Lung (tissue), 12 donors: ENCODE data around the gene SLC22A5. TPM values are rescaled to one million over a fixed set of nuclear protein-coding genes. Genes with fewer than 3 reads are reported as not detected.

Source experiments
- ATAC-seq: fragments of 200-7000 bp; cut with Tn5 transposase; one replicate; pipeline ENCODE4 v1.9.1; 2020; ENCODE audit warnings: moderate number of reproducible peaks; ENCODE audit not compliant: insufficient read depth, low FRiP score
- DNase-seq, 3 donors: peaks; one replicate each; pipeline ENCODE4 v3.0.0-alpha.2; 2013 to 2017
- H3K27ac ChIP-seq, 2 donors: one replicate each; pipeline ENCODE4 v1.5.1; 2013; ENCODE audit warnings: mild to moderate bottlenecking in 2 of 2, moderate library complexity in 2 of 2, control low read depth in 1 of 2, inconsistent platforms in 1 of 2, low read depth in 1 of 2, low read length in 1 of 2
- H3K27me3 ChIP-seq, 3 donors: one replicate each; pipeline ENCODE4 v1.5.1; 2013; ENCODE audit warnings: low read length in 2 of 3; ENCODE audit not compliant: control insufficient read depth in 3 of 3, insufficient read depth in 3 of 3
- H3K36me3 ChIP-seq, 4 donors: one replicate each; pipeline ENCODE4 v1.5.1; 2013; ENCODE audit warnings: low read length in 4 of 4, mild to moderate bottlenecking in 1 of 4, moderate library complexity in 1 of 4; ENCODE audit not compliant: control insufficient read depth in 4 of 4, insufficient read depth in 4 of 4
- H3K4me1 ChIP-seq, 5 donors: one replicate each; pipeline ENCODE4 v1.5.1; 2013; ENCODE audit warnings: low read length in 5 of 5, mild to moderate bottlenecking in 2 of 5, moderate library complexity in 1 of 5; ENCODE audit not compliant: control insufficient read depth in 5 of 5, insufficient read depth in 5 of 5
- H3K4me3 ChIP-seq: one replicate; pipeline ENCODE4 v1.5.1; 2013; ENCODE audit warnings: mild to moderate bottlenecking, control low read depth, moderate library complexity
- H3K9ac ChIP-seq, 2 donors: one replicate each; pipeline ENCODE4 v1.5.1; 2013; ENCODE audit warnings: low read length in 2 of 2, control low read depth in 1 of 2; ENCODE audit not compliant: insufficient read depth in 1 of 2
- H3K9me3 ChIP-seq, 4 donors: one replicate each; pipeline ENCODE4 v1.5.1; 2013; ENCODE audit warnings: low read length in 3 of 4, mild to moderate bottlenecking in 1 of 4, moderate library complexity in 1 of 4; ENCODE audit not compliant: control insufficient read depth in 4 of 4, insufficient read depth in 3 of 4
- CTCF ChIP-seq: IDR thresholded peaks from 2 replicates; pipeline ENCODE4 v1.5.1; 2012; ENCODE audit warnings: mild to moderate bottlenecking; ENCODE audit errors: control extremely low read depth, extremely low read depth
- WGBS, 2 donors: extraction: QIAGEN DNeasy Blood & Tissue Kit; methylation state at CpG; one replicate each; pipeline ENCODE4 v1.1.7; 2013; 5-methylcytosine and 5-hydroxymethylcytosine counted together
- polyA plus RNA-seq, 2 donors: library from polyadenylated mRNA; stranded (reverse); fragments of 200-250 nt; gene quantifications; one replicate each; pipeline ENCODE4 v1.2.1, GENCODE V29; 2013
- total RNA-seq, 2 donors: library from RNA; depleted of rRNA in 1 of 2; stranded (reverse); fragments of >200 nt in 1 of 2; gene quantifications; one replicate each; pipeline ENCODE4 v1.2.1, GENCODE V29; 2014 to 2021
- donor health status: control.
- donor health status: control.
- donor health status: Bipolar disorder and iron deficiency.
- donor health status: healthy.
- donor health status: DM: yes; HTN: yes; CAD: no.

Gene SLC22A5
- total and polyA plus RNA-seq, 4 donors: 4.6 to 12.7 (median 7.9) TPM

- TF ChIP-seq CTCF: no peak
- H3K4me3 ChIP-seq: no peak overlapping the region
- no peaks in the 10 kb centered on the region for H3K36me3 ChIP-seq
- H3K9ac ChIP-seq: no peak overlapping the region
- no peaks in the 10 kb centered on the region for H3K9me3 ChIP-seq
- H3K4me1 ChIP-seq: peaks cover 0 to 19% (median 11%) of the 10 kb centered on the region in 5 donors
- DNase-seq: no peak
- H3K27me3 ChIP-seq: no peaks in the 10 kb centered on the region
- no peak for ATAC-seq
- WGBS, 2 donors: 26 to 69% methylated on average over 2 of the region's 2 CpGs
- no peak overlapping the region for H3K27ac ChIP-seq
Observed at GRCh38 chr5:132372127-132372526, 2.6 kb downstream of the SLC22A5 start.

GRCh38 chr5:132372542-132372941, 3.0 kb downstream of the SLC22A5 start:
- H3K4me1 ChIP-seq: peaks cover 0 to 19% (median 11%) of the 10 kb centered on the region in 5 donors
- DNase-seq (no peak), ATAC-seq (no peak)
- no peak overlapping the region for H3K4me3 ChIP-seq
- no peaks in the 10 kb centered on the region for H3K9me3 ChIP-seq
- no peak overlapping the region for H3K9ac ChIP-seq
- no peaks in the 10 kb centered on the region for H3K36me3 ChIP-seq
- no peak overlapping the region for H3K27ac ChIP-seq
- no peak for TF ChIP-seq CTCF
- H3K27me3 ChIP-seq: no peaks in the 10 kb centered on the region

- ATAC-seq (no peak), DNase-seq (no peak)
- Histone ChIP-seq H3K27ac (no peak overlapping the region), H3K9me3 (no peaks in the 10 kb centered on the region), H3K36me3 (peaks cover 0 to 5% (median 1%) of the 10 kb centered on the region in 4 donors), H3K4me3 (no peak overlapping the region), H3K4me1 (peaks cover 0 to 13% (median 4%) of the 10 kb centered on the region in 5 donors), H3K27me3 (no peaks in the 10 kb centered on the region), H3K9ac (no peak overlapping the region)
- TF ChIP-seq CTCF: no peak
- 88 to 95% methylated on average over 3 of the region's 3 CpGs for WGBS, 2 donors
Observed at GRCh38 chr5:132375957-132376356, 6.4 kb downstream of the SLC22A5 start.
